NCI-H2227 treated with DMSO at 0.1 percent for 48 hours (cell line): ENCODE measurements around the gene MOSPD3.
A peak's percentile ranks its signal among the peaks of the same experiment; 100 is the strongest.
"Not testable (repeated sequence)": the region's sequence is repeated elsewhere in the genome, so short reads cannot be mapped to it uniquely, and the experiment has no call there.

Experiments
- DNase-seq: peaks from one replicate; lab custom pipeline; 2025; lab: John Stamatoyannopoulos, UW

Gene MOSPD3

GRCh38 chr7:100611983-100612729, at the start of gene MOSPD3:
Gene MOSPD3 (plus strand): TSS chr7:100612540. CDS start chr7:100612792, 252 bp downstream.
- DNase-seq, result peak; percentile 100

- DNase-seq, result no peak
Measured at GRCh38 chr7:100563100-100563564, 49.2 kb upstream of the MOSPD3 start.

- DNase-seq, result peak; percentile 27
Measured at GRCh38 chr7:100563809-100564400, 48.4 kb upstream of the MOSPD3 start.

DNA sequence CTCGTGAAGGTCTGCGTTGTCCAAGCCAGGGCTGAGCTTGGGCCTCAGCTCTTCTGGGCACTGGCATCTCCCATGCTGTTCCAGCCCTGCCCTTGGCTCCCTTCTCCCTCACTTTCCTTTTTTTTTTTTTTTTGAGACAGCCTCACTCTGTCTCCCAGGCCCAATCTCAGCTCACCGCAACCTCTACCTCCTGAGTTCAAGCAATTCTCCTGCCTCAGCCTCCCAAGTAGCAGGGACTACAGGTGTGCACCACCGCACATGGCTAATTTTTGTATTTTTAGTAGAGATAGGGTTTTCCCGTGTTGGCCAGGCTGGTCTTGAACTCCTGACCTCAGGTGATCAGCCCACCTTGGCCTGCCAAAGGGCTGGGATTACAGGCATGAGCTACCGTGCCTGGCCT, 47.9 kb upstream of the MOSPD3 start:
- DNase-seq, result not testable (repeated sequence)

DNA sequence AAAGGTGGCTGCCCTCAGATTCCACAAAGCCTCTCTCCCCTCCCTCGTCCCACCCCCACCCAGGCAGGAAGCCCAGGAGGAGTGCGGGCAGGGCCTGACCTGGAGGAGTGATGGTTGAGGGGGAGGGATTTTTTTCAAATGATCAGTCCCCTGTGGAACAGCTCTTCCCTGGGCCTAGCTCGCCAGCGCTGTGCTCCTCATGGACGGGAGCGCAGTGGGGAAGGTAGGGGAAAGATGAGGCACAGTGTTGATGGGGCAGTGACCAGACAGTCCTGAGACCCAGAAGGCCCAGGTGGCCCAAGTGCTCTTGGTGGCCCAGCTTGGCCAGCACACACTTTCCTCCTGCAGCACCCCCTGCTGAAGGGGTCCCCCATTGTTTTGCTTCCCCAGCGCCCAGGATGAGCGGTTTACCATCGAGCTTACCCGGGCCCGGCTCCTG, 47.2 kb upstream of the MOSPD3 start:
- no peak for DNase-seq

- no peak for DNase-seq
Measured at GRCh38 chr7:100566018-100566531, 46.3 kb upstream of the MOSPD3 start.

DNA sequence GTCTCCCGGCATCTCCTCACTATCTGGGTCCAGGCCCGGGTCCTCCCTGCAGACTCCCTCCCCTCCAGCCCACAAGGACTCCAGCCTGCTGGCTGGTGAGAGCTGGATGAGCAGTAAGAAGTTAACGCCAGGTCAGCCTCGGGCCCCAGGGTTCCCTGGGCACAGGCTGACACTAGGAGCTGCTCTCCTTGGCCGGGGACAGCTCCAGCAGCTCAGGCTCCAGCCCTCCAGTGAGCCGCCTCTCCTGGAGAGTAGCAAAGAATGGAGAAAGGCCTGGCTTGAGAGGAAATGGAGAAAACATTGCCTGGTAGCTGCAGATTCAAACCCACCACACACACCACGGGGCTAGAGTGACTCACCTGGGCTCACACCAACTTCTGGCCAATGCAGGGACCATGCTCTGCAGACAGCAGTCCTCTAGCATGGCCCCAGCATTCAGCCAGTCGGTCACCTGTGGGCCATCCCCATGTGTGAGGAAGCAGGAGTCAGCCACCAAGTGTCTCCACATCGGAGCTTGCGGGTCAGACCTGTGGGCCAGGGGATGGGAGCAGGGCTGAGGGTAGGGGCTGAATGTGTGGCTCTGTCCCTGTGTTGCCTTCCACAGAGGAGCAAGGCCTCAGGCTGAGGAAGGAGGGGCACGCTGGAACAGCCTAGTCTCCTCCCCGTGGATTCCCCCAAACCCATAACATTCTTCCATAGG, 45.2 kb upstream of the MOSPD3 start:
- no peak for DNase-seq

- no peak for DNase-seq
Measured at GRCh38 chr7:100567751-100568175, 44.6 kb upstream of the MOSPD3 start.

GRCh38 chr7:100568176-100568895, 44.0 kb upstream of the MOSPD3 start:
- DNase-seq, result no peak

DNA sequence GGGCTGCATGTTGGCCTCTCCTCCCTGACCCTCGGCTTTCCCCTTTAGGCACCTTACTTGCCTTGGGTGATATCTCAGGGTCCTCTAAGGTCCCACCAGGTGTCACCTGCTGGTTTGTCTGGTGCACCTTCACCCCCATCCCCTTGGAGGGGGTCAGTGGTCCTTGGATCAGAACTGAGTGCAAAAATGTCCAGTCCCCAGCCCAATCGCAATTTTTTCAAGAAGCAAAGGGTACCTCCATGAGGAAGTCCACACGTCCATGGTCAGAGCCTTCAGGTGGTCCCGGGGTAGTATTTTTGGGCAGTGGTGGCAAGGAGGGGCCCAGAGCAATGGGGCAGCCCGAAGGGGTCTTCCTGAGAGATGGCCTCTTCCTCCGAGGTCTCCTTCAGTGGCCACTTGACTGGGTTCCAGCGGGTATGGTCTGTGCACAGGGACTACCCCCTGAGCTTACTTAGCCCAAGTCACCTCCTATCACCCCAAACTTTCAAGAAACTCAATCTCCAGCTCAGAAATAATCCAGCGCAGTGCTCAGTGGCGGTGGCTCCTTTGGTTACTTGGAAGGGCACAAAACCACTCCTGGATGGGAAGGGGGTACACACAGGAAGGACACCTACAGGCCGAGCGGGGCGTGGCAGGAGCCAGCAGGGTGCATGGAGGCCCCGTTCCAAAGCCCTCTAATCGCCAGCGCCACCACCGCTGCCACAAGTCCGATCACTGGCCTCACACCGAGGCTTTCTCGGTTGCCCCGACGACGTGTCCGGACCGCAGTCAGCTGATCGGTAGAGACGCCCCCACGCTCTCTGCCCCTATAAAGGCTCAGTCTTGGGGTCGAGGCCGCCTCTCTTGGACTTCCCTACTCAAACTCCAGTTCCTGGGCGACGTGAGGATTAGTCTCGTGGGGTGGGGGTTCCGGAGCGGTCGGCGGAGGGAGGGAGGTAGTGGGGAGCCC, 43.2 kb upstream of the MOSPD3 start:
- no peak for DNase-seq

DNA sequence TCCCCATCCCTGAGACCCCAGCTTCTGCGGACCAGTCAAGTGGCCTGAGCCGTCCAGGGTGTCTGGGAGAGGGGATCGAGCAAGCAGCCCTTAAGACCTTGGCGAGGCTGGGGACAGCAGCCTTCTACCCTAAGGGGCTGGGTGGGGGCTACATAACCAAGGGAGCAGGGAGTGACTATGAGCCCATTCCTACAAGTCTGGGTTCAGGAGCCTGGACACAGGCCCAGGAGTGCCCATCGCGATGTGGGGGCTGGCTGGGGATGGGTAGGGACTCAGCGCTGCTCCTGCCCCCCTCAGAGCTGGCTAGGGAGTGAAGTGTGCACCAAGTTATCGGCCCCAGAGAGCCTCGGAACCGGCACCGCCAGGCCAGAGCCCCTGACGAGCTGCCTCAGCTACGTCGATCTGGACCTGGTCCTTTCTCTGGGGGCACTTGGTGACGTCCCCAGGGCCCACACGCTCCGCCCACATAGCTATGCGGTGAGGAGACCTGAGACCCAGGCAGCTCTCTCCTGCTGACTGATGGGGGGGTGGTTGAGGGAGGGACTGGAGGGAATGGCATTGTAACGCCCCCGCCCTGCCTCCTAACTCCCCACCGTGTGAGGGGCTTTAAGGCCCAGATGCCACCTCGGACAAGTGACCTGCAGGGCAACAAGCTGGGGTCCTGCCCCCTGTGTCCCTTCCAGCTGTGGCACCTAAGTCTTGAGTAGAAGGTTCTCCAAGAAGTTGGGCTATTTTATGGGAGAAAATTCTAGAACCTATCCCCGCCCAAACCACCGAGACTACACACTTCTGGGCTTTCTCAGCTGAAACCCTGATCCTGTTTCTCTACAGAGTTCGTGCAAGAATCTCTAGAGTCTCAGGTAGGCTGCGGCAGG, 41.1 kb upstream of the MOSPD3 start:
- no peak for DNase-seq

- DNase-seq, result no peak
Measured at GRCh38 chr7:100571829-100572116, 40.6 kb upstream of the MOSPD3 start.

DNA sequence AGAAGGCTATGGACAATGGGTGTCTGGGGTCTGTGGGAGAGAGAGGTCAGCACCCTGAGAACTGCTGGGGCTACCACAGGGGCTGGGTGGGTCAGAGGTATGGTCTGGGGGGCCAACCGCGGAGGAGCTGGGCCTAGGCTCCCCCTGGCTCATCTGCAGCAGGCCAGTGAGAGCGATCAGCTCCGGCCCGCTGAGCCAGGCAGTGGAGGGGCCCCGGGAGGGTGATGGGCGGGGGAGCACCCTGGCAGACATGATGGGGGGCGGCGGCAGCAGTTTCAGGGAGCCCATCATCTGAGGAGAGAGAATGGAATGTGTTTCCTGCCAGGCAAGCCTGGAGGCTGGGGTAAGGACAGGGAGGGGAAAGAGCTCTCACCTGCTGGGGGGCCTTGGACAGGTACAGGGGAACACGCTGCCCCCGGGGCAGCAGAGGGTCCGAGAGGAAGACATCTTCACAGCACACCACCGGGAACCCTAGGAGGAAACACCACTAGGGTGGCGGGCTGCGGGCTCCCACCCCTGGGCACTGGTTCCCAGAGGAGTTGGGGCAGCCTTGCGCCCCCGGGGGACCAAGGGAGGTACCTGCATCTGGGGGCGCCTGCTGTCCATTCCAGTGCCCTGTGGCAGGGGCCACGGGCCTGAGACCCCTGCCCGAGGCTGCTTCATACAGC, 39.9 kb upstream of the MOSPD3 start:
- no peak for DNase-seq

- DNase-seq, result no peak
Measured at GRCh38 chr7:100572949-100573675, 39.2 kb upstream of the MOSPD3 start.

DNA sequence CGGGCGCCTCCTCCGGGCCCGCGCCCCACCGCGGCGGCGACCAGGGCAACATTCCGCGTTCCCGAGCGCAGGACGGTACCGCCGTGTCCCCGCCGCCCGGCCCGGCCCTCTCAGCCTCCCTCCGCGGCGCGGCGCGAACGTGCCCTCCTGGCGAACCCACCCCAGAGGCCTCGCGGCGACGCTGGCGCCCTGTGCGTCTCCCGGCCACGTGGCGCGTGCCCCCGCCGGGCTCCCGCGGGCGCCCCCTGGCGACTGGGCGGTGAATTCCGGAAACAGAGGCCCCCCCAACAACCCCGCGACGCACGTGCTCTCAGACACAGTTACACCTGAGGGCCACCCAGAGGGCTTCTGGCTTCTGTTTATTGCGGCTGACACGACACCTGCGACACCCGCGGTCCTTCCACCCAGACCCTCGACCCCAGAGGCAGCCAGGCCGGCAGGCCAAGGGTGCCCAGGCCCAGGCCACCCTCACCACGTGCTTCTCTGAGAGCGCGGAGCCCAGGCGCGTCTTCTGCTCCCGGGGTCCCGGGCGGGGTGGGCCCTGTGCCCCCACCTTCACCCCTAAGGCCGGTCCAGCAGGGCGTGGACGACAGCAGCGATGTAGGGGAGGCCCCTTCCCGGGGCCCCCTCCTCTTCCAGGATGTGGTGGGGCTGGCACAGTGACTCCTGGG, 38.5 kb upstream of the MOSPD3 start, which contains the start of gene SAP25:
Gene SAP25, minus strand, starts transcription at position 210 of the 671 bp plus-strand sequence. Its CDS starts 158 bp downstream, at position 52.
- DNase-seq, result no peak

- no peak for DNase-seq
Measured at GRCh38 chr7:100574362-100575205, 37.8 kb upstream of the MOSPD3 start.

DNA sequence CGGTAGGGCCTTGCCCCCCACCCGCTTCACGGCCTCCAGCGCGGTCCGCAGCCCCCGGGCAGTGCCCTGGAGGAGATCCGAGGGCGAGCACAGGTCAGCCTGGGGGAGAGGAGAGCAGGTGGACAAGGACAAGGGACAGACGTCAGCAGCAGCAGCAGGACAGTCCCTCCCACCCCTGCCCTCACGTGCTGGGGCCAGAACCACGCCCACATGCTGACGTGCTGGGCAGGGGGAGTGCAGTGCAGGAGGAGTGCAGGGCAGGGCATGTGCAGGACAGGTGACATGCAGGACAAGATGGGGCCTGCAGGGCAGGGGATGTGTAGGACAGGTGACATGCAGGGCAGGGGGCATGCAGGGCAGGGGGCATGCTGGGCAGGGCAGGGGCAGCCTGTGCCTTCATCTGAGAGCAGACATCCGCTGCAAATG, 37.1 kb upstream of the MOSPD3 start:
- no peak for DNase-seq
